PC-3 (cell line): ENCODE measurements around the gene SAFB2.

ENCODE experiments used
- EZH2 ChIP-seq: fragments of 300-600 bp; sonication (generic); IDR thresholded peaks from one replicate; pipeline ENCODE4 v1.6.1; 2017; ENCODE audit warnings: antibody characterized with exemption, mild to moderate bottlenecking, low read length; ENCODE audit not compliant: unreplicated experiment
- EZH2phosphoT487 ChIP-seq: fragments of 300-600 bp; sonication (generic); IDR thresholded peaks from 2 replicates; pipeline ENCODE4 v1.6.1; 2018; ENCODE audit warnings: mild to moderate bottlenecking, antibody characterized with exemption, low read length, borderline replicate concordance
- TF ChIP-seq, protein P1 (sequence below): fragments of 300-600 bp; sonication (generic); conservative IDR thresholded peaks from 2 replicates; pipeline ENCODE4 v1.5.1; 2017; ENCODE audit warnings: antibody characterized with exemption, low read depth, mild to moderate bottlenecking, low read length

DNA sequence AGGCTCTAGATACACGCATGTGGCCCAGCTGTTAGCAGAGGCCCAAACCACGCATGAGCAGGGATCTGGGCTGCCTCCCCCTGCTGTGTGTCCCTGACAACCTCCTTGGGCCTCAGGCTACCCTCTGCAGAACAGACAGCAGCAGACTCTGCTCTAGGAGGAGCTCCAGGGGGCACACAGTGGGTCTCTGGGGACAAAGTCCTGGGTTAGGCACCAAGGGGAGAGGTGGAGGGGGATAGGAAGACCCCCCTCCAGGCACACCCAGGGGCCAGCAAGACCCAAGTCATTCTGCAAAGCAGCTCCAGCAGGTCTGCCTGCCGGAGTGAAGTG, 62.8 kb downstream of the SAFB2 start:
- TF ChIP-seq, protein P1, sequence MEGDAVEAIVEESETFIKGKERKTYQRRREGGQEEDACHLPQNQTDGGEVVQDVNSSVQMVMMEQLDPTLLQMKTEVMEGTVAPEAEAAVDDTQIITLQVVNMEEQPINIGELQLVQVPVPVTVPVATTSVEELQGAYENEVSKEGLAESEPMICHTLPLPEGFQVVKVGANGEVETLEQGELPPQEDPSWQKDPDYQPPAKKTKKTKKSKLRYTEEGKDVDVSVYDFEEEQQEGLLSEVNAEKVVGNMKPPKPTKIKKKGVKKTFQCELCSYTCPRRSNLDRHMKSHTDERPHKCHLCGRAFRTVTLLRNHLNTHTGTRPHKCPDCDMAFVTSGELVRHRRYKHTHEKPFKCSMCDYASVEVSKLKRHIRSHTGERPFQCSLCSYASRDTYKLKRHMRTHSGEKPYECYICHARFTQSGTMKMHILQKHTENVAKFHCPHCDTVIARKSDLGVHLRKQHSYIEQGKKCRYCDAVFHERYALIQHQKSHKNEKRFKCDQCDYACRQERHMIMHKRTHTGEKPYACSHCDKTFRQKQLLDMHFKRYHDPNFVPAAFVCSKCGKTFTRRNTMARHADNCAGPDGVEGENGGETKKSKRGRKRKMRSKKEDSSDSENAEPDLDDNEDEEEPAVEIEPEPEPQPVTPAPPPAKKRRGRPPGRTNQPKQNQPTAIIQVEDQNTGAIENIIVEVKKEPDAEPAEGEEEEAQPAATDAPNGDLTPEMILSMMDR = no peak
- TF ChIP-seq EZH2phosphoT487 = no peak
- no peak for TF ChIP-seq EZH2
